ENCODE measurements around the gene USP51.
"Not testable (repeated sequence)": the region's sequence is repeated elsewhere in the genome, so short reads cannot be mapped to it uniquely, and the experiment has no call there.

DNA sequence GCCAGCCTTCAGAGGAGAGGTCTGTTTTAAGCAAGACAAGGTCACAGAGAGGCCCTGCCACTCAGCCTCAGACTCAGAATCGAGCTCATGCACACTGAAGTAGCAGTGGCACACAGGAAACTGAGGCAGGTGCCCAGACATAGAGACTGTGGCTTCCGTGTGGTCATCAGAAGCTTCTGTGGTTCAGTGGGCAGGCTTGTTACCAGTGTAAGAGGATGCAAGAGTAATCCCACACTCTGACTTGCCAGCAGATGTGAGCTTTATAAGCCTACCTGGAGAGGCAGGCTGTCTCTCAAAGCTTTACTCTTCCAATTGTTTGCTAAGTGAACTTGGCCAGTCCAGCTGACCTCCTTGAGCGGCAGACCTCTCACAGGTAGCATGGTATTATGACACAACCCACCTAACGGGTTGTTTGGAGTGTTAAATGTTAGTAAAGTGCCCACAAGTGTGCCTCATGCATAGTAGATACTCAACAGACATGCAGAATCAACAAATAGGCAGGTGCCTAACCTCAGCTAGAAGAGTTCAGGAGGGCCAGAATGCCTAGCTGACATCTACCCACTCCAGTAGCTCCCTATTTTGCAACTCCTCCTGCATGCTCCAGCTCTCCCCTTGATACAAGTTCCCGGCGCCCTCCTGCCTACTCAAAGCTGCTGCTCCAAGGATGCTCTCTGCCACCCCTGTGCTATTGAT, 23.5 kb upstream of the USP51 start:
- TF ChIP-seq, protein P1, sequence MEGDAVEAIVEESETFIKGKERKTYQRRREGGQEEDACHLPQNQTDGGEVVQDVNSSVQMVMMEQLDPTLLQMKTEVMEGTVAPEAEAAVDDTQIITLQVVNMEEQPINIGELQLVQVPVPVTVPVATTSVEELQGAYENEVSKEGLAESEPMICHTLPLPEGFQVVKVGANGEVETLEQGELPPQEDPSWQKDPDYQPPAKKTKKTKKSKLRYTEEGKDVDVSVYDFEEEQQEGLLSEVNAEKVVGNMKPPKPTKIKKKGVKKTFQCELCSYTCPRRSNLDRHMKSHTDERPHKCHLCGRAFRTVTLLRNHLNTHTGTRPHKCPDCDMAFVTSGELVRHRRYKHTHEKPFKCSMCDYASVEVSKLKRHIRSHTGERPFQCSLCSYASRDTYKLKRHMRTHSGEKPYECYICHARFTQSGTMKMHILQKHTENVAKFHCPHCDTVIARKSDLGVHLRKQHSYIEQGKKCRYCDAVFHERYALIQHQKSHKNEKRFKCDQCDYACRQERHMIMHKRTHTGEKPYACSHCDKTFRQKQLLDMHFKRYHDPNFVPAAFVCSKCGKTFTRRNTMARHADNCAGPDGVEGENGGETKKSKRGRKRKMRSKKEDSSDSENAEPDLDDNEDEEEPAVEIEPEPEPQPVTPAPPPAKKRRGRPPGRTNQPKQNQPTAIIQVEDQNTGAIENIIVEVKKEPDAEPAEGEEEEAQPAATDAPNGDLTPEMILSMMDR (IDR thresholded peaks at IDR 0.05; ENCODE audit: low read length) = not testable (repeated sequence)
- not testable (repeated sequence) for TF ChIP-seq EZH2 (IDR thresholded peaks at IDR 0.05; ENCODE audit: borderline replicate concordance, low read length)

Measured in OCI-LY1 (cell line).